Measurements from ENCODE around the gene SLC9A6.

- TF ChIP-seq REST (IDR thresholded peaks at IDR 0.05; ENCODE audit: insufficient read depth in 1 of 2, low read depth in 2 of 2, low read length in 2 of 2) (no peak), POLR2AphosphoS5 (IDR thresholded peaks at IDR 0.05; ENCODE audit: low read depth, low read length) (no peak), TAF1 (IDR thresholded peaks at IDR 0.05; ENCODE audit: borderline replicate concordance, insufficient read depth, low read length) (no peak), SIN3A (IDR thresholded peaks at IDR 0.05; ENCODE audit: borderline replicate concordance, insufficient read depth, low read length) (no peak)
These were observed 54.7 kb downstream of the SLC9A6 start for GRCh38 chrX:136039968-136040367.

Measured in PFSK-1 (cell line).